OCI-LY3 (cell line): ENCODE data around the gene GPR183.
"Not testable (repeated sequence)": the region's sequence is repeated elsewhere in the genome, so short reads cannot be mapped to it uniquely, and the experiment has no call there.

Experiments
- H2AFZ ChIP-seq: fragments of 200-600, 300-600 bp; shearing (Covaris generic); 2 replicates; pipeline ENCODE4 v1.6.0; 2014; ENCODE audit warnings: antibody characterized with exemption, low read depth, low read length
- H3K27ac ChIP-seq: fragments of 200-600, 300-600 bp; sonication (generic); 2 replicates; pipeline ENCODE4 v1.5.1; 2014; ENCODE audit warnings: mild to moderate bottlenecking, low read length, moderate library complexity, mixed read lengths
- H3K27me3 ChIP-seq: fragments of 200-600, 300-600 bp; sonication (generic); 2 replicates; pipeline ENCODE4 v1.6.1; 2014; ENCODE audit warnings: low read depth, low read length, mixed read lengths
- H3K36me3 ChIP-seq: fragments of 200-600, 300-600 bp; sonication (generic); replicated peaks from 2 replicates; pipeline ENCODE3; 2014; ENCODE audit warnings: low read depth, low read length, mixed read lengths
- H3K4me1 ChIP-seq: fragments of 300-600, 200-600 bp; sonication (generic); 2 replicates; pipeline ENCODE4 v1.6.1; 2014; ENCODE audit warnings: low read length, mixed read lengths
- H3K4me2 ChIP-seq: fragments of 200-600, 300-600 bp; sonication (generic); 2 replicates; pipeline ENCODE4 v1.6.1; 2014; ENCODE audit warnings: low read length, mixed read lengths
- H3K4me3 ChIP-seq: fragments of 300-600, 200-600 bp; sonication (generic); 2 replicates; pipeline ENCODE4 v1.5.1; 2014; ENCODE audit warnings: antibody characterized with exemption, mild to moderate bottlenecking, low read length, moderate library complexity
- H3K79me2 ChIP-seq: fragments of 300-600, 200-600 bp; shearing (Covaris generic); 2 replicates; pipeline ENCODE4 v1.6.1; 2014; ENCODE audit warnings: mild to moderate bottlenecking, low read length, mixed read lengths
- H3K9ac ChIP-seq: fragments of 300-600, 200-600 bp; shearing (Covaris generic); 2 replicates; pipeline ENCODE4 v1.6.0; 2014; ENCODE audit warnings: mild to moderate bottlenecking, low read length, moderate library complexity
- H3K9me3 ChIP-seq: fragments of 200-600, 300-600 bp; shearing (Covaris generic); 2 replicates; pipeline ENCODE4 v1.6.1; 2014; ENCODE audit warnings: low read length, mixed read lengths; ENCODE audit not compliant: insufficient read depth
- H4K20me1 ChIP-seq: fragments of 200-600, 300-600 bp; sonication (generic); 2 replicates; pipeline ENCODE4 v1.6.1; 2016; ENCODE audit warnings: low read length, mixed read lengths; ENCODE audit not compliant: insufficient read depth
- CTCF ChIP-seq: fragments of 200-600, 300-600 bp; sonication (generic); IDR thresholded peaks from 2 replicates; pipeline ENCODE4 v1.5.1; 2014; ENCODE audit warnings: antibody characterized with exemption, low read length, low read depth
- EZH2phosphoT487 ChIP-seq: fragments of 200-600 bp; shearing (Covaris generic); IDR thresholded peaks from 2 replicates; pipeline ENCODE4 v1.6.1; 2018; ENCODE audit warnings: antibody characterized with exemption, mixed run types, low read depth

Gene GPR183

GRCh38 chr13:99254830-99255229, 52.4 kb downstream of the GPR183 start:
- H3K4me2 ChIP-seq, result no peak overlapping the region
- H3K9me3 ChIP-seq, result no peaks in the 10 kb centered on the region
- TF ChIP-seq CTCF (no peak), EZH2phosphoT487 (no peak)

DNA sequence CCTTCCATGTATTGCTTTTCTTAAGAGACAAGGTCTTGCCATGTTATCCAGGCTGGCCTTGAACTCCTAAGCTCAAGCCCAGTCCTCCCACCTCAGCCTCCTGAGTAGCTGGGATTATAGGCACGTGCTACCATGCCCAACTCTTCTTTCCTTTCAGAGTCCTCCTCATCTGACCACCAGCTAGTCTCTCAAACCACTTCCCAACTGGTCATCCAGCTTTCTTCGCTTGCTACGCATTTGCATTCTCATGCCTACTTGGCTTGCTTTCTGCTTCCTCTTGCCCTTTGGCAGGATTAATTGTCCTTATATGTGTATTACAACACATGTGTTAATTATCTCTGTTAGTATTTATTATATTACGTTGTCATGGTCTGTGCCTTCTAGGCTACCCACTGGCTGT, 55.3 kb downstream of the GPR183 start:
- no peak overlapping the region for H3K9ac ChIP-seq
- H3K27ac ChIP-seq, result no peak overlapping the region
- TF ChIP-seq CTCF (no peak), EZH2phosphoT487 (no peak)
- H3K36me3 ChIP-seq, result peaks cover 20% of the 10 kb centered on the region
- no peak overlapping the region for H3K4me3 ChIP-seq
- peaks cover 12% of the 10 kb centered on the region for H3K4me1 ChIP-seq
- H3K27me3 ChIP-seq, result peaks cover 10% of the 10 kb centered on the region; the same call in 1 of the 2 replicates
- H3K9me3 ChIP-seq, result no peaks in the 10 kb centered on the region
- H2AFZ ChIP-seq, result no peak overlapping the region
- H3K4me2 ChIP-seq, result no peak overlapping the region
- H4K20me1 ChIP-seq, result peaks cover 27% of the 10 kb centered on the region; the same call in 1 of the 2 replicates
- no peaks in the 10 kb centered on the region for H3K79me2 ChIP-seq

More at GRCh38 chr13:99254830-99255229, 52.4 kb downstream of the GPR183 start:
- Histone ChIP-seq H3K79me2 (no peaks in the 10 kb centered on the region), H3K36me3 (peaks cover 19% of the 10 kb centered on the region), H2AFZ (no peak overlapping the region), H3K9ac (no peak overlapping the region), H3K27ac (no peak overlapping the region), H3K4me1 (peaks cover 39% of the 10 kb centered on the region), H3K4me3 (no peak overlapping the region), H3K27me3 (peaks cover 15% of the 10 kb centered on the region; the same call in 1 of the 2 replicates), H4K20me1 (peaks cover 36% of the 10 kb centered on the region)

DNA sequence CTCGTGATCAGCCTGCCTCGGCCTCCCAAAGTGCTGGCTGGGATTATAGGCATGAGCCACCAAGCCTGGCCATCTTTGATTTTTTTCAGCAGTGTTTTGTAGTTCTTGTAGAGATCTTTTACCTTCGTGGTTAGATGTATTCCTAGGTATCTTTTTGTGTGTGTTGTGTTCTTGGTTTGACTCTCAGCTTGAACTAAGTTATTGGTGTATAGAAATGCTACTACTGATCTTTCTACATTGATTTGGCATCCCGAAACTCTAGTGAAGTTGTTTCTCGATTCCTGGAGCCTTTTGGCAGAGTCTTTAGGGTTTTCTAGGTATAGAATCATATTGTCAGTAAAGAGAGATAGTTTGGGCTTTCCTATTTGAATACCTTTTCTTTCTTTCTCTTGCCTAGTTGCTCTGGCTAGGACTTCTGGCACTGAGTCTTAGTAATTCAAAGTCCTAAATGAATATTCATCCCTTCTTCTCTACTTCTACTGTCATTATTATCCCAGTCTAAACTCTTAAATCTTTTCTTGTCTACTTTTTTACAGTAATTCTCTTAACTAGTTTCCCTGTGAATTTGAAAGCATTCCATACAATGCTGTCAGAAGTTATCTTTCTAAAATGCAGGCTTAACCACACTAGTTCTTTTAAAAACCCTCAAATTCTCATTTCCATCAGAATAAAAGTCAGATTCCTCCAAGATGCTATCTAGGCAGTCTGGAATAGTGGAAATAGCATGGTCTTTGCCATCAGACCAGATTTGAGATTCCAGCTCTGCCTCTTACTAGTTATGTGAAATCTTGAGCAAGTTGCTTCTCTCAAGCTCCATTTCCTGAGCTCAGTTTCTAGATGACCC, 56.0 kb downstream of the GPR183 start:
- H3K27me3 ChIP-seq, result peaks cover 10% of the 10 kb centered on the region; the same call in 1 of the 2 replicates
- no peaks in the 10 kb centered on the region for H3K79me2 ChIP-seq
- peaks cover 5% of the 10 kb centered on the region for H3K4me1 ChIP-seq
- no peak overlapping the region for H3K4me3 ChIP-seq
- no peak overlapping the region for H3K4me2 ChIP-seq
- H2AFZ ChIP-seq, result no peak overlapping the region
- H3K9me3 ChIP-seq, result no peaks in the 10 kb centered on the region
- H4K20me1 ChIP-seq, result peaks cover 23% of the 10 kb centered on the region; the same call in 1 of the 2 replicates
- TF ChIP-seq EZH2phosphoT487, result no peak
- TF ChIP-seq CTCF, result no peak
- H3K36me3 ChIP-seq, result peaks cover 20% of the 10 kb centered on the region
- H3K9ac ChIP-seq, result no peak overlapping the region
- H3K27ac ChIP-seq, result no peak overlapping the region

- not testable (repeated sequence) for H3K9me3 ChIP-seq, H2AFZ ChIP-seq, H3K4me2 ChIP-seq, H3K27me3 ChIP-seq, H3K27ac ChIP-seq, H3K79me2 ChIP-seq, H4K20me1 ChIP-seq, H3K9ac ChIP-seq, H3K4me1 ChIP-seq, H3K4me3 ChIP-seq
- peaks cover 10% of the 10 kb centered on the region for H3K36me3 ChIP-seq
Measured at GRCh38 chr13:99249606-99250005, 57.6 kb downstream of the GPR183 start.

- not testable (repeated sequence) for H3K27me3 ChIP-seq, H3K4me2 ChIP-seq
- H3K36me3 ChIP-seq, result peaks cover 10% of the 10 kb centered on the region
Measured at GRCh38 chr13:99249178-99249577, 58.0 kb downstream of the GPR183 start.

More at GRCh38 chr13:99249178-99249577, 58.0 kb downstream of the GPR183 start:
- not testable (repeated sequence) for H2AFZ ChIP-seq, H3K79me2 ChIP-seq, H3K4me3 ChIP-seq, H3K4me1 ChIP-seq, H3K9me3 ChIP-seq, H3K9ac ChIP-seq, H4K20me1 ChIP-seq, H3K27ac ChIP-seq
